AG04449 (cell line): ENCODE data around the gene HS2ST1.
A peak's percentile ranks its signal among the peaks of the same experiment; 100 is the strongest.
"Not testable (repeated sequence)": the region's sequence is repeated elsewhere in the genome, so short reads cannot be mapped to it uniquely, and the experiment has no call there.

Experiments
- CTCF ChIA-PET: fragments of 350-600 bp; formaldehyde crosslinking; extraction: SDS; loops from one replicate; lab custom pipeline; 2021; ENCODE audit warnings: antibody characterized with exemption; lab: Yijun Ruan, JAX
- POLR2A ChIA-PET: fragments of 400-600, 350-600 bp; formaldehyde crosslinking; extraction: SDS; loops from one replicate; lab custom pipeline; 2020; ENCODE audit warnings: antibody characterized with exemption, inconsistent platforms; lab: Yijun Ruan, JAX
- DNase-seq: peaks from one replicate; pipeline ENCODE4 v3.0.0-alpha.2; 2010; ENCODE audit warnings: low read depth, low spot score
- H3K4me3 ChIP-seq: 2 replicates; pipeline ENCODE4 v1.5.1; 2011; ENCODE audit warnings: low read depth, mild to moderate bottlenecking, control low read depth, low read length
- CTCF ChIP-seq: IDR thresholded peaks from one replicate; pipeline ENCODE4 v1.5.1; 2011; ENCODE audit warnings: mild to moderate bottlenecking, moderate library complexity, low read length, control low read depth, inconsistent platforms; ENCODE audit not compliant: insufficient read depth; ENCODE audit errors: missing control alignments

Gene HS2ST1

GRCh38 chr1:87024936-87025540, 110.6 kb downstream of the HS2ST1 start:
- CTCF ChIA-PET, result interaction anchor here (1.0 kb wide), 3 partner anchors 9 to 16 kb away, joined by 3 to 5 read pairs (median 3); no protein-coding TSS in a partner anchor
- POLR2A ChIA-PET, result no interaction called here
- no peak for DNase-seq

GRCh38 chr1:87027561-87027960, 113.1 kb downstream of the HS2ST1 start:
- DNase-seq, CTCF ChIA-PET, H3K4me3 ChIP-seq, POLR2A ChIA-PET: not testable (repeated sequence)

More at GRCh38 chr1:87024936-87025540, 110.6 kb downstream of the HS2ST1 start:
- H3K4me3 ChIP-seq, result no peak overlapping the region
- peak; percentile 60 for TF ChIP-seq CTCF

DNA sequence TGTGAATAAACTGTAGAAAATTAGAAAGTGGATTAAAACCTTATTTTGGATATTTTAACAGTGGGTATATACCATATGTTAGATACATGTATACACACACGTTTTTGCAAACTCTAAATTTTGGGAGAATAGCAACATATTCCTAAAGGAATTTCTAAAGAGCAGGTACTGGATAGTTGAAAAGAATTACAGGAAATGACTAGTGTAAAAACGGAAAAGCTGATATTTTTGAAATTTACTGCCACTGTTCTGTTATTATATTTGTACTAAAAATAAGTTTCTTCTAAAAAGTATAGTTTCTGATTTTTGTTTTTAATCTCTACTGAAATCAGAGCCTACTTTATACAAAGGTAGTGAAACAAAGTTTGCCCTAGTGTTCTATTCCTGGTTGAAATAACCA, 114.1 kb downstream of the HS2ST1 start:
- DNase-seq, result no peak
- POLR2A ChIA-PET, result no interaction called here
- CTCF ChIA-PET, result no interaction called here
- no peak for TF ChIP-seq CTCF
- H3K4me3 ChIP-seq, result no peak overlapping the region

- POLR2A ChIA-PET, result no interaction called here
- no peak for TF ChIP-seq CTCF
- DNase-seq, result no peak
- H3K4me3 ChIP-seq, result no peak overlapping the region
- CTCF ChIA-PET, result interaction anchor here (1.2 kb wide), 1 partner anchor 28 kb away, joined by 3 read pairs; no protein-coding TSS in a partner anchor
These were observed 116.6 kb downstream of the HS2ST1 start for GRCh38 chr1:87030740-87031690.

DNA sequence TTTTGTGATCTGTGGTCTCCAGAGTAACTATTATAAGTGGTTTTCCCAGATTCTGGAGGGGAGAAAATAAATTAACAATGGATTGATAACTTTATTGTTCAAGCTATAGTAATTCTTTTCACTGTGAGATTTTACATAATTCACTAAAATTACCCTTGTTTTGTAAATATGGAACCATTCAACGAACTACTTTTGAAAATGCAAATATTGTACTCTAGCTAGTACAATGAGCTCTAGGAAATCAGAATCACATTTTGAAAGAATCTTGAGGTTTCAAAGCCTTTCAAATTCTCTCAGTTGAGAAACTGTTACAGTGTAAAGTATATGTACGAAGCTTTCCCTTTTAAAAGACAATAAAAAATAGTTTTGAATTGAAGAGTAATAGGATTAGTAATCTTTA, 119.9 kb downstream of the HS2ST1 start:
- ChIA-PET CTCF (interaction anchor here (1.0 kb wide), 1 partner anchor 9 kb away, joined by 5 read pairs; no protein-coding TSS in a partner anchor), POLR2A (no interaction called here)
- no peak for DNase-seq
- TF ChIP-seq CTCF, result no peak
- no peak overlapping the region for H3K4me3 ChIP-seq

GRCh38 chr1:87039096-87039495, 124.7 kb downstream of the HS2ST1 start:
- no peak overlapping the region for H3K4me3 ChIP-seq
- CTCF ChIA-PET, result no interaction called here
- POLR2A ChIA-PET, result no interaction called here
- no peak for TF ChIP-seq CTCF
- DNase-seq, result no peak
